NK-92 (cell line): Measurements from ENCODE around the gene FBXO15.

ENCODE experiments used
- DNase-seq: peaks from one replicate; lab custom pipeline; 2025; ENCODE audit not compliant: unreplicated experiment; lab: John Stamatoyannopoulos, UW

FBXO15 gene

DNA sequence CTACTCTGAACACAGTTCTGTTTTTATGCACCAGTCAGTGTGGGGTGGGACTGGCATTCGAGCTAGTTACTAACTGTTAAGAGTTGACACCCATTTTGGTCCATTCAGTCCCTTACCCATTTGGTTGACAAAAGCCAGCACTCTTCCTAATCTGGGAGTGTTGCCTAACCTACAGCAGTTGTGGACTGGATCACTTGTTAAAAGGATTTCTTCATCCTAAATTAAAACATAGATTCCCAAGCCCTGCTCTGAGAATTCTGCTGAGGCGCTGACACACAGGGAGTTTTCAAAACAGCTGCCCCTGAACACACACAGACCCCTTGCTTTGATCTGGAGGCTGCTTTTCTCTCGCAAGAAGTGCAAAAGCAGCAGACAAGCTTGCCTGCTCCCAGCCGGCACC is 7.1 kb upstream of the FBXO15 start:
- DNase-seq: no peak

DNA sequence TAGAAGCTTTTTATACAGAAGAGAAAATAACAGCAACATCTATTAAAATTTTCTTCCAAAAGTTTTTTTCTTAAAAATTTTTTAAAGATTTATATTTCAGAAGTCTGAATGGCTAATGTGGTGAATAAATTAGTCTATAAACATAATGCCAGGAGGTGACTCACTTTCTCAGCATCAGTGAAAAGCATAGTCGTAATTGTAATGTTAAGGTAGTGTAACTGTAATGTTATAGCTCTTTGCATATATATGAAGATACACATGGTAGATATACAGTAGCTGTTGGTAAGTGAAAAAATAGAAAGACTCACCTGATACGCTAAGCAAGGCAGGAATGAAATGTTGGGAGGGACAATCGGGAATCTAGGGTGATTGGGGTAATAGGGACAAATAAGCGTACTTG is 6.2 kb upstream of the FBXO15 start:
- DNase-seq: no peak

DNA sequence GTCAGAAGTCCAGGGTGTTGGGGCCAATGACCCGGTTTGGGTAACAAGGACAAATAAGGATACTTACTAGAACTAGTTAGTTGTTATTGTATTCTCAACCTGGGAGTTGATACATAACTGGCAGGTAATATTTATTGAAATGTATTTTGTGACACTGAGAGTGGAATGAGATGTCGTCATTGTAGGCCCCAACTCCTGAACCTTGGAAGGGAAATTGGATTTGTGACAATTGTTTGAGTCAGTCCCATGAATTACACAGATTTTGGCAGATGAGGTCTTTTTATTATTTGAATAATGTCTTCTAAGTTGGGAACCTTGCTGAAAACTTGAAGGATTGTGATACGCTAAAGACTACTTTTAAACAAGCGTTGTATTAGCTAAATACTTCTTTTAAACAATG is 5.7 kb upstream of the FBXO15 start:
- DNase-seq: no peak

DNA sequence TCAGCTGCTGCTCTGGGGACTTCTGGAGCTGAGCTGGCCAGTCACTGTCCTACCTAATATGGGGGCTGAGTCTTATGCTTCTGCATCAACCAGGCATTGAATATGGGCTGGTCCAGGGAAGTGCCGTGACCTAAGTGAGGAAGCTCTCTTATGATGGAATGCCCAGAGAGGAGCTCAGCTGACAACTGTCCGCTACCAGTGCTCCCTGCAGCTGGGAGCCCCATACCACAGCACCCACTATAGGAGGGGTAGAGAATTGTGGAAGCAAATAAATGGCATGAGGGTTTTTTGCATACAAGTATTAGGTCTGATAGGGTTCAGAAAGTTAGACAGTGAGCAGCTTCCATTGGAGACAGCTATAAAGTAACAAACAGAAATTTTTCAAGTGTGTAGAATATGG is 5.2 kb upstream of the FBXO15 start:
- DNase-seq: no peak

DNA sequence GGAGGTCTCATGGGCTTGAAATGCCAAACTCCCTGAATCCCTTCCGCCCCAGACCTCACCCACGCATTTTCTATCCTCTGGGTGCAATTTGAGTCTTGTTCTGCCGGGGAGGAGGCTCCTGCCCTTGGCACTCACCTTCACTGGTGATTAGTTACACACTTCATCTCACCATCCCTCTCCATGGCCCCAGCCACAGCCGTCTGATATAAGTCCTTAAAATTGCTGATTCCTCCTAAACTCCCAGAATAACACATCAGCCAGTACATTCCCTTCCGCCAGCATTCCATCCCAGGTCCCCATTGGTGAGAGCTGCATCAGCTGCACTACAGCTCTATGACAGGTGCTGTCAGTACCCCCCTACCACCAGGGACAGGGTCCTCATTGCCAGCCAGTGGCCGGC is 4.6 kb upstream of the FBXO15 start:
- DNase-seq: no peak

DNA sequence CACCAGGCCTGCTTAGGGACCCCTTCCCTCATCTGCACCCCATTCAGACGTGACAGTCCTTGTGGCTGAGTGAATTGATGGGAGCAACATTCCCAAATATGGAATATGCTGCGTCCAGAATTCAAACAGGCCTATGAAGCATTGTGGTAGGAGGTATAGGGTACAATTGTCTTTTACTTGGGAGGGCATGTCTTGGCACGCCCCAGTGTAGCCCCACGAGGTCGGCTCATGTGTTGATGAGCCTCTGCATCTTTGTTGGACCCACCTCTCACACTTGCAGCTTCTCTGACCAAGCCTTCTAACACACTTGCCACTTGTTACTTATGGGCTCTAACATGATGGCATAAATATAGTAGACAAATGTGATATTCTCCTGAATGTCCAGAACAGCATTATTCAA is 2.2 kb upstream of the FBXO15 start:
- no peak for DNase-seq

DNA sequence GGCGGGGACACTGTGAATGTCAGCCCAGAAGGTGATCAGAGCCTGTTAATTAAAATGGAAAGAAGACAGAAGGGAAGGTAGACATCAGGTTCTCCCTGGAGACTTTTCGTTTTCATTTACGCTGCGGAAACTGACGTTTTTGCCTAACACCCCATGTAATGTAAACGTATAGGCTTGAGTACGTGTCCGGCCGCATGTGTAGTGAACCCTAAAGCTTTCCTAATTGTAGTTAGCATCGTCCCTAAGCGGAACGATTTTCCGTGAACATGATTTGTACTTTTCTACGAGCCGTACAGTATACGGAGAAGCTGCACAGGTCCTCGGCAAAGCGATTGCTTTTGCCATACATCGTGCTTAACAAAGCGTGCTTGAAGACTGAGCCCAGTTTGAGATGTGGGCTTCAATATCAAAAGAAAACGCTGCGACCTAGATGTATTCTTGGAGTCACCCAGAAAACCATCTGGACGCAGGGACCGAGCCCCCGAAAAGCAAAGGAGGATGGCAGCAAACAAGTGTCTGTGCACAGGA is 973 bp upstream of the FBXO15 start:
- DNase-seq: no peak

DNA sequence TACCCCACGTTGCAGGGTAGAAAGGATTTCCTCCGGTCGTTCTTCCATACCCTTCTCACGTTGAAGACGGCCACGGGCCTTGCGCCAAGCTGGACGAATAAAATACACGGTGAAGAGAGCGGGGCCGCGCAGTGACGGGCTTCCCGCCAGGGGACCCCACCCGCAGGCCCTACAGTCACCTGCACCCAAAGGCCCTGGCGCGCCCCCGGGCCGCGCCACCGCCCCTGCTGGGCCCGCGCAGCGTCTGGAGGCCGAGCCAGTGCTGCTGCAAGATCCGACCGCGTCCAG is 199 bp downstream of the FBXO15 start:
- no peak for DNase-seq

DNA sequence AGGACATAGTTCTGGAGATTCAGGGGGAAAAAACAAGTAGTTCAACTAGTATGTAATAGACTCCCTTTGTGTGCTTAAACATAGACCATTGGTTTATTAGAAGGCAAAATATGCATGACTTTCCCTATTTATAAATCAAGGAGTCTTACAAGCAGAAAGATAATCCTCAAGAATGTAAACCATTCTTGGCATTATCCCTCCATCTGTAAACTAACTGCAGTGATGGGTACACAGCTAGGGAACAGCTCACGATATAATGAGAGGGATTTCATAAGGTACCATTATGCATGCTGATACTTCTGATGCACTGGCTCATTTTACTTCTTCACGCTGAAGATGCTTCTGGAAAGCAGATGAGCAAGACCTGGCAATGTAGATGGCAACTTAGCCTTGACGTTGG is 878 bp downstream of the FBXO15 start:
- DNase-seq: no peak

DNA sequence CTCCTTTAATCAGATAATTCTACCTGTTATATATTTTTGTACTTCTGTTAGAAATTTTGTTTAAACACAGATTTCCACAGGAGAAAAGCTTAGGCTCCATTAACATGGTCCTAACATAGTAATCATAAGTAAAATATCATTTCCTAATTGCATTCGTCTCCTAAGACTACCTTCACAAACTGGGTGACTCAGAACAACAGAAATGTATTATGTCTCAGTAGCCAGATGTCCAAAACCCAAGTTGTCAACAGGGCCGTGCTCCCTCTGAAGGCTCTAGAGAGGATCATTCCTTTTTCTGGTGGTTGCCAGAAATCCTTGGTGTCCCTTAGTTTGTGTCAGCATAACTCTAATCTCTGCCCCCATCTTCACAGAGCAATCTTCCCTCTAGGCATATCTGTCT is 5.4 kb downstream of the FBXO15 start:
- no peak for DNase-seq

DNA sequence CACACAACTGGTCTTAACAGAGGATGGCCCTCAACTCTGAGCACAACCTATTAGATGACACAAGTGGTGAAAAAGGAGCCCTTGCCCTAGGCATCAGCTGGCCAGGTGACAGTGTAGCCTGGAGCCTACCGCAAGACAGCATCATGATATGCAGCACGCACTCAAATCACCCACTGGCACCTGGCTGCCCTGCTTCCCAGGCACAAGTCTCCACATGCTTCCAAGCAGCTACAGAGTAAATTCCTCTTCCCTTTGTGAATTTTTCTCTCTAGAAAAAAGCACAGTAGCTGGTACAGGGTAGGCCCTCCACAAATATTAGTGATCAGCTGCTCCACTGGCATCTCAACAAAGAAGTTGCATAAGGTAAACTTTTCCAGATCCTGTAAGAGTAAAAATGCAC is 6.0 kb downstream of the FBXO15 start:
- no peak for DNase-seq

DNA sequence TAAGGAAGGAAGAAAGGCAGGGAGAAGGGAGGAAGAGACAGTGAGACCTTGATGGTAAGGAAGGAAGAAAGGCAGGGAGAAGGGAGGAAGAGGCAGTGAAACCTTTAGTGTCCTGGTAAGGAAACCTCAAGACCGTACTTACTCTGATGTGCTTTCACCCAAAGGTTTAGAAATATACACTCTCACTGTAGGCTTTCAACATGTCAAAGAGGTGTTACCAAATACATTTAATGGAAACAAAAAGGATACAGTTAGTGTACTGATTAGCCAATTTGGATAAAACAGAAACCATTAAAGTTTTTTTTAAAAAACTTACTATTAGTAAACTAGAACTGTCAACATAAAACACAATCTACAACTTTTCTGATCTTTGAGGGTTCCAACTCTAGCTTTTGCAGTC is 7.1 kb downstream of the FBXO15 start:
- no peak for DNase-seq

DNA sequence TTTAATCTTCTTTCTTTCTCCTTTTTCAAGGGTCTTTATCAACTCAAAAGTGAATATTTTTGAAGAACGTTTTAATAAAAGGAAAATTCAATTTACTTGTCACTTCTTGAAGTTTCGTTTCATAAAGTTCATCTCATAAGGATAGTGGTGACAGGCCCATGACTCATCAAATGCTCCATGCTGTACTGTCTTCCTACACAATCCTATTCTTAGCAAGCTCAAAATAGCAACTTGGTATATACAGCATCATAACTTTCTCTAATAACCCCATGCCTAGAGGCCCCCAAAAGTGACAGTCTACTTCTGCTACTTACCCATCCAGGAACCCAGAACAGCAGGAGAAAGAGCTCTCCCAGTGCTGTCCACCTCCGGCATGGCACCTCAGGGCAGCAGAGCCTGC is 7.7 kb downstream of the FBXO15 start:
- DNase-seq: no peak

DNA sequence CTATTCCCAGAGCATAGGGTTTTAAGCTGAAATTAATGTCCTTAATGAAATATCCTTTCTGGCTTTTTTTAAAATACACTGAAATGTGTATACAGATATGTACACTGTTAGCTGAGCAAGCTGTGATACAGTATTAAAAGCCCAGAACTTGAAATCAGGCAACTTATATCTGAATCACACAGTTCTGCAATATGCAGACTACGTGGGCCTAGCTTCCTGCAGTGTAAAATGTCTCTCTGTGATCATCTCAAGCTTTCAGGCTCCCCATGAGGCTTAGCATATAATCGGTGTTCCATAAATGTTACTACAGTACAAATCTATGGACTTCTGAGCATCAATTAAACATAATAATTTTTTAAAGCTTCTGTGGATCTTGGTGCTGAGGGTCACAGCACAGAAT is 8.2 kb downstream of the FBXO15 start:
- no peak for DNase-seq

DNA sequence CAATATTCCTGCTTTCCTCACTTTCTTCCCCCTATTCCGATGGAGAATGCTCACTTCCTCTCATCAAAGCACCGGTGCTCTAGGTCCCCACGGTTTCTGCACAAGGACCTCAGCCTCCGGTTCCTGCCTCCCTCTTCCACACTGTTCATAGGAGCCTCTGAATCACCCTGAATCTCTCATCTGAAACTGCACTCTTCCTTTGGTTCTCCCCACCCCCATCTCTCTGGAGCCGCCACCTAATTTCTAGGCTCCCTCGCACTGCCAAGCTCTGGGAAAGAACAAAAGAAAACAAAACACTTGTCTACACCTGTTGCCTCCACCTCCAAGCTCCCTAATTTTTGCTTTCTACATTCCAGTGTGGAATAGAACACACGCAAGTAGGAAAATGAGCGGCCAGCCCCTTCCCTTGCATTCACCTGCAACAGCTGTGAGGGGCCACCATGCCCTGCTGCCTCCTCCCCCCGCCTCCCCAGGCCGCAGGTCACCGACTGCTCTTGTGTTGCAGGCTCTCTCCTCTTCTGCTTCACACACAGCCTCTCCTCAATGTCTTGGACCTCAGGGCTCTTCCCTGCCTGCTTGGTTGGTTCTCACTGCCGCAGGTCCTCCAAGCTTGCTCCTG is 9.6 kb downstream of the FBXO15 start:
- no peak for DNase-seq

DNA sequence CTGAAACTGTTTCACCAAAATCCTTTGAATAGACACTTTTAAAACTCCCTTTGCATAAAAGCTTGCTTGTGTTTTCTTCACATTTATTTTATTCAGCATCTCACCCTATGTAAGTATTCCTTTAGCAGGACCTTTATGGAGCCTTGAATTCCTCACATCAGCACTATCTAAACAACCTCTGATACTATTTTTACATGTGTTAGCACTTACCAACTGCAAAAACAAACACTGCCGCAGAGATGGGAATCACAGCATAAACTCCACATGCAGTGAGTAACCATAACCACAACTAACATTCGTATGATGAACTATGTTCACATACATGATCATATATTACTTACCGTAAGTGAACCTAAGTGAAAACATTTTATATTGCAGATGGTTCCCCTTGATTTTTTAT is 15.4 kb downstream of the FBXO15 start:
- DNase-seq: no peak

DNA sequence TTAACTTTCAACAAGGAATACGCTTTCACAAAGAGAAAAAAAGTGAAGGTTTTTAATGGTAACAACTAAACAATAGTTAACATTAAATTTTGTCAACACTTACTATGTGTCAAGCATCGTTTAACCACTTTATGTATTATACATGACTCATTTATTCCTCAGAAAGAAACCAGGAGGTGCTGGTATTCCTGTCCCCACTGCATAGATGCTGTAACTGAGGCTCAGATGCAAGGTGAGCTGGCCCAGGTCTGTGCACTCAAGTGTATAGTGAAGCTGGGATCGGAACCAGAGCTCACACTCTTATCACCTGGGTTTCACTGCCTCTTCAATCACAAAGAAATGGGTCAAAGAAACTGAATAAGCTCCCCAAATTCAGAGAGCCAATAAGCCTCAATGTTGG is 16.5 kb downstream of the FBXO15 start:
- no peak for DNase-seq

DNA sequence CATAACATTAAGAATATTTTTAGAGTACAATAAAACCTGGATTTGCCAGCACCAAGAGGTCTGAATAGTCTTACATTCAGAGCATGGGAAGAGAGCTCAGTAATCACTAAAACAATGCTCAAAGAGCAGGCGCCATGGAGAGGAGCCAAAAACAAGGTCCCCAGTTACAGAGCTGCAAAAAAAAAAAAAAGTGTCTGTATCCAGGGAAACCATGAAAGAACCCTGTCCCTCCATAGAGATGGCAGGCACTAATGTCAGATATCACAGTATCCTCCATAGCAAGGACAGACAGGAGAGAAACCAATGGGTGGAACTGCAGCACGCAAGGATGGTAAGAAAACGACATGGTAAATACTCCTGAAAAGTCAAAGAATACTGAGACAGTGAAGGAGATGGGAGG is 19.5 kb downstream of the FBXO15 start:
- DNase-seq: no peak

DNA sequence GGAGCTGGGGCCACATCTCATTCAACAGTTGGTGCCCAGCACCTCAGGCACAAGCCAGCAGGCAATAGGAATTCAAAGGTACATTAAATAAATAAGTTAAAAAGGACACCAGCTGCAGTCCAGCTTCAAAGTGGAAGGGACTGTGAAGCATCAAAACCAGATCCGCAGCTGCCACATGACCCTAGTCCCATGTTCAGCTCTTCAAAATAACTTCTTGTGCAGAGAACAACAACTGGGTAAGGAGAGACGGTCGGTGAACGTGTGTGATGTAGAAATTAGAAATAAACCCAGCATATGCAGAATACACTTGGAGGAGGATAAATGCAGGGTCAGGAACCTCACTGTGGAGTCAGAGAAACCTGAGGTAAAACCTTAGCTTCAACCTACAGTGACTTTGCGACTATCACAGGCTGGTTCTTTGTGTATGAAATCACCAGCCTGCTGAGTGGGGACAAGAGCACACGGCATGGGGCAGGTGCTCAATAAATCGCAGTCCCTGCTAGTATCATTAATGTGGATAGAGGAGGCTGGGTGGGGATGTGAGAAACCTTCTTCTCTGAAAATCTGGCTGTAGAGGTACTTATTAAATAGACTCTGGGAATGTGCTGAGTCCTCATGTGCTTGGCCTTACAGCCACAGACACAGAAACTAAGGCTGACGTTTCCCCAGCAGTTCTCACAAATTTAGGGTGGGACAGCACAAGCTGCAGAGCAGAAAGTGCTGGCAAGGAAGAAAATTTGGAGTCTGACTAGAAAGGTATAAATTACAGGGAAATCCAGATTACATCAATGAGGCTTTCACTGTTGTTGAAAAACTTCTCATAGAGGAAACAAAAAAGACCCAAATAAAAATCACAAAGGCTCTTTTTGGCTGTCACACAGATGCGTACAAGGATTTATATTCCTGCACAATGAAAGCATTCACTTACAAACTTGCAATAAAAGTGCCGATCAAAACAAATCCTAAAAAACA is 20.7 kb downstream of the FBXO15 start:
- no peak for DNase-seq

DNA sequence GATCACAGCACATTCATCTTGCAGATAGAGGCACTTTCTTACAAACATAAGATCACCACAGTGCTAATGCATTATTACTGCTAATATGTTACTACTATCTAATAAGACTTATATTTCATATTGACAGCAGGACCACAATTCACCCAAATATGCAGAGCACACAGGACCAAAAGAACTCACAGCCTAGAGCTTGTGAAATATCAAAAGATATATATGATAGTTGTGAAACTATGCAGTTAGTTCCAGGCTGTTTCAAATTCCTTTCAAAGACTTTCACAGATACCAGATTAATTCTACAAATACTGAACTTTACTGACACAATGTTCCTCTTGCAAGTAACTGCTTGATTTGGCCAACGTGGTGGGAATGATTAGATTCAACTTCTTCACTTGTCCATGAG is 23.0 kb downstream of the FBXO15 start:
- DNase-seq: no peak

DNA sequence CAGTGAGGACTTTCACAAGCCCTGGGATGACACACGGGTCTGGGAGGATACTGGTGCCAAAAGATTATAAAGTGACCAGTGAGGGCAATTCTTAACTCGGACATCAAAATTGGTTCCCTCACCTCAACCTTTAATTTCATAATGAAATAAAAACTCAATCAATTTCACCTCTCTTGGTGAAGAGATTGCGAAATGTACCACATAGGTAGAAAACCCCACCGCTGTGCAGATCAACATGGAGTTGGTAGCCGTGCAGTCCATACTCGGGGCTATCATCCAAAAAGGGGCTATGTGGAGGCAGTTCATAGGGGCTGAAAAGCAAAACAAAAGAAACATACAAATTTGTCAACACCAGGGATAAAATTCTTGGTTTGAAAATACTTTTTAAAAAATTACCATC is 24.4 kb downstream of the FBXO15 start:
- no peak for DNase-seq

DNA sequence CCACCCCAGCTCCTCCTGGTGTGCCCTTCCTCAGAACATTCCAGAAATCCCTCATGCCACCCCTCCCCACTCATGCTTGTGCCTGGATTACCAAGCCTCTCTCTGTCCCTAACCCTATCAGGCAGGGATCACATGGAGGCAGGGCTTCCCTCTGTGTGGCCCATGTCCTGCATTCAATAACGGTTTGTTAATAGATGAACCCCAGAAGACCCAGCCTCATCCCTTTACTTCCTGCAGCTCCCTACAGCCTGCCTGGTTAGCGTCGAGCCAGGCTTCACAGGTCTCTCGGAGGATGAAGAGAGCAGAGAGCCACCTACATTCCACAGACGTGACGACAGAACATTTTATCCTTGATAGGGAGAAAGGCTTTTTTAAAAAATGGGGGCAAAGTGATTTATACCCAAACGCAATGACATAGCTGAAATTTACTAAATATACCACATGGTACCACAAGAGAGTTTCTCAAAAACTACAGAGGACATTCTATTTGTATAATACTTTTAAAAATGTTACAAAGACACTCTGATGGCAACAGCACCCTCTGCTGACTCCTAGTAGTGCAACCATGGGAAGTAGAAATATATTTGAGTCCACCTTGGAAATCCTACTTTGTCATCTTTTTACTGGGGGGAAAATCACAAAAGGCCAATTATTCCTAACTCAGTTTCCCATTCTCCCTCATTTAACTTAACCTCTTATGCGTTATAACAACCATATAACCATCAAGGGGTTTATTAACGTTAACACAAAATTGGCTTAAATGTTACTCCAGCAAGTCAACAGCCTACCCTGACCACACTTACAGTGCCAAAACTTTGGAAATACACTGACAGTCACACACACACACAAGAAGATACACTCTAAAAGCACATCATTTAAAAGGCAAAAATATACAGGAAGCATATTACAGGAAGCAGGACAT is 30.7 kb downstream of the FBXO15 start:
- DNase-seq: no peak
